GM23248 (cell line): Measurements from ENCODE around the gene TNKS2. TPM values are rescaled to one million over a fixed set of nuclear protein-coding genes. Genes with fewer than 3 reads are reported as not detected.
"Not testable (repeated sequence)": the region's sequence is repeated elsewhere in the genome, so short reads cannot be mapped to it uniquely, and the experiment has no call there.

Experiments used
- DNase-seq: peaks from one replicate; pipeline ENCODE4 v3.0.0-alpha.2; 2015
- H2AFZ ChIP-seq: fragments of 200-600 bp; sonication (generic); 2 replicates; pipeline ENCODE4 v1.6.1; 2016; ENCODE audit warnings: antibody characterized with exemption
- H3F3A ChIP-seq: fragments of 200-600 bp; sonication (generic); 2 replicates; pipeline ENCODE4 v1.6.1; 2016; ENCODE audit warnings: mild to moderate bottlenecking, antibody characterized with exemption, mixed run types; ENCODE audit not compliant: insufficient read depth
- H3K27ac ChIP-seq: fragments of 200-600 bp; sonication (generic); 2 replicates; pipeline ENCODE4 v1.5.1; 2016; ENCODE audit warnings: mild to moderate bottlenecking
- H3K27me3 ChIP-seq: fragments of 200-600 bp; sonication (generic); replicated peaks from 2 replicates; pipeline ENCODE4 v1.6.1; 2016; ENCODE audit warnings: mild to moderate bottlenecking; ENCODE audit not compliant: insufficient read depth
- H3K36me3 ChIP-seq: fragments of 200-600 bp; sonication (generic); 2 replicates; pipeline ENCODE4 v1.6.1; 2016; ENCODE audit warnings: low read depth, mild to moderate bottlenecking
- H3K4me1 ChIP-seq: fragments of 200-600 bp; sonication (generic); 2 replicates; pipeline ENCODE4 v1.6.1; 2016; ENCODE audit warnings: mild to moderate bottlenecking; ENCODE audit not compliant: insufficient read depth
- H3K4me2 ChIP-seq: fragments of 200-600 bp; sonication (generic); one replicate; pipeline ENCODE4 v1.6.1; 2016; ENCODE audit warnings: mild to moderate bottlenecking; ENCODE audit not compliant: unreplicated experiment
- H3K4me3 ChIP-seq: fragments of 200-600 bp; sonication (generic); 2 replicates; pipeline ENCODE4 v1.5.1; 2016; ENCODE audit warnings: mild to moderate bottlenecking
- H3K79me2 ChIP-seq: fragments of 200-600 bp; sonication (generic); 2 replicates; pipeline ENCODE4 v1.6.1; 2016; ENCODE audit warnings: mild to moderate bottlenecking; ENCODE audit not compliant: insufficient read depth
- H3K9ac ChIP-seq: fragments of 200-600 bp; sonication (generic); 2 replicates; pipeline ENCODE4 v1.6.1; 2016; ENCODE audit warnings: mild to moderate bottlenecking
- H3K9me2 ChIP-seq: fragments of 200-600 bp; sonication (generic); 2 replicates; pipeline ENCODE4 v1.6.1; 2016; ENCODE audit warnings: mixed run types, mild to moderate bottlenecking, moderate library complexity; ENCODE audit not compliant: insufficient read depth
- H3K9me3 ChIP-seq: fragments of 200-600 bp; sonication (generic); one replicate; pipeline ENCODE4 v1.6.1; 2017; ENCODE audit warnings: low read depth
- H4K20me1 ChIP-seq: fragments of 200-600 bp; sonication (generic); 2 replicates; pipeline ENCODE4 v1.6.0; 2016; ENCODE audit not compliant: insufficient read depth
- EZH2 ChIP-seq: fragments of 200-600 bp; sonication (generic); IDR thresholded peaks from 2 replicates; pipeline ENCODE4 v1.6.1; 2018; ENCODE audit warnings: antibody characterized with exemption, mild to moderate bottlenecking; ENCODE audit not compliant: insufficient read depth, poor library complexity, severe bottlenecking
- EZH2phosphoT487 ChIP-seq: fragments of 200-600 bp; sonication (generic); IDR thresholded peaks from 2 replicates; pipeline ENCODE4 v1.6.1; 2018; ENCODE audit warnings: antibody characterized with exemption, moderate library complexity, mild to moderate bottlenecking, low read depth; ENCODE audit not compliant: insufficient read depth
- WGBS, 2 experiments: methylation state at CpG; one replicate each; pipeline ENCODE4 v1.1.6; 2015 to 2017; ENCODE audit warnings: low lambda C conversion rate in 2 of 2, low coverage in 1 of 2; ENCODE audit errors: missing lambda C conversion rate in 2 of 2; 5-methylcytosine and 5-hydroxymethylcytosine counted together
- in situ Hi-C: fragments of 300-500 bp; cut with MboI; formaldehyde crosslinking; loops from 2 replicates; pipeline ENCODE4 v1.15.0; 2020
- polyA plus RNA-seq: library from polyadenylated mRNA; unstranded; fragments of >200 nt; fragmentation: Nextera tagmentation; extraction: Ambion mirVana; gene quantifications from 2 replicates; pipeline ENCODE4 v1.2.1, GENCODE V29; 2016
- total RNA-seq: library from RNA; depleted of rRNA; stranded (reverse); fragments of >200 nt; shearing (Covaris generic); gene quantifications from 2 replicates; pipeline ENCODE4 v1.2.3, GENCODE V29; 2014

The TNKS2 gene
- total and polyA plus RNA-seq, 2 experiments from 2014 or later: 14.4 to 29.3 TPM

- peak; percentile 35 for DNase-seq
These were observed 7.0 kb downstream of the TNKS2 start for GRCh38 chr10:91805110-91805838.

GRCh38 chr10:91807264-91807663, 9.0 kb downstream of the TNKS2 start:
- in situ Hi-C loops: not testable (repeated sequence)

More at GRCh38 chr10:91805110-91805838, 7.0 kb downstream of the TNKS2 start:
- no peak overlapping the region for H3K4me3 ChIP-seq
- peak overlapping the region; percentile 9 for H3K4me2 ChIP-seq
- H3K9me3 ChIP-seq: no peaks in the 10 kb centered on the region
- H3K4me1 ChIP-seq: peaks cover 16% of the 10 kb centered on the region
- H3F3A ChIP-seq: no peaks in the 10 kb centered on the region
- H3K9ac ChIP-seq: no peak overlapping the region
- no peaks in the 10 kb centered on the region for H3K27me3 ChIP-seq
- peaks cover 7% of the 10 kb centered on the region for H4K20me1 ChIP-seq
- WGBS, 2 experiments: 96 to 100% methylated on average over 2 of the region's 2 CpGs
- in situ Hi-C loops: no loop called here
- peaks cover 100% of the 10 kb centered on the region for H3K79me2 ChIP-seq
- no peaks in the 10 kb centered on the region for H3K9me2 ChIP-seq
- TF ChIP-seq EZH2phosphoT487 (no peak), EZH2 (no peak)
- H3K36me3 ChIP-seq: no peaks in the 10 kb centered on the region
- H3K27ac ChIP-seq: no peak overlapping the region; the same call in 1 of the 2 replicates
- H2AFZ ChIP-seq: no peak overlapping the region

GRCh38 chr10:91813251-91813650, 15.0 kb downstream of the TNKS2 start:
- Histone ChIP-seq H3K4me1 (no peaks in the 10 kb centered on the region), H3K9me2 (no peaks in the 10 kb centered on the region), H3K4me3 (no peak overlapping the region), H4K20me1 (peaks cover 10% of the 10 kb centered on the region; the same call in 1 of the 2 replicates), H2AFZ (no peak overlapping the region), H3K9me3 (no peaks in the 10 kb centered on the region), H3K27me3 (no peaks in the 10 kb centered on the region), H3K27ac (no peak overlapping the region), H3K9ac (no peak overlapping the region), H3K79me2 (peaks cover 72% of the 10 kb centered on the region), H3F3A (no peaks in the 10 kb centered on the region), H3K4me2 (no peak overlapping the region), H3K36me3 (peaks cover 26% of the 10 kb centered on the region)
- 93 to 100% methylated on average over 1 of the region's 1 CpG for WGBS, 2 experiments
- TF ChIP-seq EZH2phosphoT487: no peak
- no peak for TF ChIP-seq EZH2
- DNase-seq: no peak
- in situ Hi-C loops: no loop called here

More at GRCh38 chr10:91807264-91807663, 9.0 kb downstream of the TNKS2 start:
- H3F3A ChIP-seq, H3K36me3 ChIP-seq, H3K9ac ChIP-seq, H2AFZ ChIP-seq, H3K4me1 ChIP-seq, H3K27ac ChIP-seq, H4K20me1 ChIP-seq, DNase-seq, H3K27me3 ChIP-seq, H3K4me2 ChIP-seq, H3K4me3 ChIP-seq, H3K9me2 ChIP-seq, H3K9me3 ChIP-seq: not testable (repeated sequence)
- 99% methylated on average over 14 of the region's 14 CpGs for WGBS, 2 experiments
- H3K79me2 ChIP-seq: peaks cover 99% of the 10 kb centered on the region

- H3K9me2 ChIP-seq: no peaks in the 10 kb centered on the region
- no peak overlapping the region for H3K27ac ChIP-seq
- peaks cover 46% of the 10 kb centered on the region for H3K79me2 ChIP-seq
- H3K9ac ChIP-seq: no peak overlapping the region
- H3K36me3 ChIP-seq: peaks cover 60% of the 10 kb centered on the region
- no peak for DNase-seq
- H3F3A ChIP-seq: no peaks in the 10 kb centered on the region
- no peaks in the 10 kb centered on the region for H3K9me3 ChIP-seq
- H3K4me3 ChIP-seq: no peak overlapping the region
- H3K4me2 ChIP-seq: no peak overlapping the region
- H3K27me3 ChIP-seq: no peaks in the 10 kb centered on the region
- 43 to 49% methylated on average over 2 of the region's 2 CpGs for WGBS, 2 experiments
- H4K20me1 ChIP-seq: 0 out of 2 replicates have a peak, but pooled peaks cover 10% of the 10 kb centered on the region
- H3K4me1 ChIP-seq: no peaks in the 10 kb centered on the region
- H2AFZ ChIP-seq: no peak overlapping the region
- no peak for TF ChIP-seq EZH2
- no peak for TF ChIP-seq EZH2phosphoT487
- in situ Hi-C loops: no loop called here
These were observed 18.8 kb downstream of the TNKS2 start for GRCh38 chr10:91816981-91817380.

GRCh38 chr10:91820144-91820543, 21.9 kb downstream of the TNKS2 start:
- Histone ChIP-seq H3K4me3 (no peak overlapping the region), H2AFZ (no peak overlapping the region), H3K36me3 (peaks cover 71% of the 10 kb centered on the region), H3K79me2 (peaks cover 17% of the 10 kb centered on the region; the same call in 1 of the 2 replicates), H3F3A (no peaks in the 10 kb centered on the region), H3K4me1 (no peaks in the 10 kb centered on the region), H3K9me3 (no peaks in the 10 kb centered on the region), H3K27ac (no peak overlapping the region), H3K9me2 (no peaks in the 10 kb centered on the region), H4K20me1 (no peaks in the 10 kb centered on the region), H3K9ac (no peak overlapping the region), H3K4me2 (no peak overlapping the region), H3K27me3 (no peaks in the 10 kb centered on the region)
- in situ Hi-C loops: no loop called here
- no peak for DNase-seq
- TF ChIP-seq EZH2 (no peak), EZH2phosphoT487 (no peak)
- 76 to 83% methylated on average over 3 of the region's 3 CpGs for WGBS, 2 experiments
